ENCODE results near the gene FERMT2.

FERMT2 gene

DNA sequence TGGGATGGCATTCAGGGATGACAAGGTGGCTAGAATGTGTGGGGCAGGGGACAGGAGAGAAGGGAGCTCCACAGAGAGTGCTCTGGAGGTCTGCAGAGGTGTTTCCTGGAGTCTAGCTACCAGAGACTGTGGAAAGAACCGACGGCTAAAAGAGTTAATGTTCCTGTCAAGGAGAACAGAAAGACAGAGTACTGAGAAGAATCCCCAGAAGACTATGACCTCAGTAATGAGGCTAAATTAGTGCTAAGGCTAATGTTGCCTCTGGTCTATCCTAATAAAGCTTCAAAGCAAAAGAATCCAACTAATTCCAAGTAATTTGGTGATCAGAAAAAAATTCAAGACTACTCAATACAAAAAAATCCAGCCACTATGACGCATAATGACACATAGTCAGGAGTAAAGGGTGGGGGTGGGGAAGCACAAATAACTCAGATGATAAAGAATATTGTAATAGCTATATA is 44.7 kb downstream of the FERMT2 start:
- TF ChIP-seq, protein P1, sequence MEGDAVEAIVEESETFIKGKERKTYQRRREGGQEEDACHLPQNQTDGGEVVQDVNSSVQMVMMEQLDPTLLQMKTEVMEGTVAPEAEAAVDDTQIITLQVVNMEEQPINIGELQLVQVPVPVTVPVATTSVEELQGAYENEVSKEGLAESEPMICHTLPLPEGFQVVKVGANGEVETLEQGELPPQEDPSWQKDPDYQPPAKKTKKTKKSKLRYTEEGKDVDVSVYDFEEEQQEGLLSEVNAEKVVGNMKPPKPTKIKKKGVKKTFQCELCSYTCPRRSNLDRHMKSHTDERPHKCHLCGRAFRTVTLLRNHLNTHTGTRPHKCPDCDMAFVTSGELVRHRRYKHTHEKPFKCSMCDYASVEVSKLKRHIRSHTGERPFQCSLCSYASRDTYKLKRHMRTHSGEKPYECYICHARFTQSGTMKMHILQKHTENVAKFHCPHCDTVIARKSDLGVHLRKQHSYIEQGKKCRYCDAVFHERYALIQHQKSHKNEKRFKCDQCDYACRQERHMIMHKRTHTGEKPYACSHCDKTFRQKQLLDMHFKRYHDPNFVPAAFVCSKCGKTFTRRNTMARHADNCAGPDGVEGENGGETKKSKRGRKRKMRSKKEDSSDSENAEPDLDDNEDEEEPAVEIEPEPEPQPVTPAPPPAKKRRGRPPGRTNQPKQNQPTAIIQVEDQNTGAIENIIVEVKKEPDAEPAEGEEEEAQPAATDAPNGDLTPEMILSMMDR (conservative IDR thresholded peaks at IDR 0.05; ENCODE audit: low read depth, low read length), result no peak
- no peak overlapping the region for H3K27ac ChIP-seq
- no peak overlapping the region for H3K4me2 ChIP-seq
- no peak overlapping the region for H3K4me3 ChIP-seq (IDR thresholded peaks at IDR 0.05; ENCODE audit: insufficient read depth, low read depth, low read length)
- H3K9ac ChIP-seq, result no peak overlapping the region
- no peak overlapping the region for H2AFZ ChIP-seq (ENCODE audit: low read depth)
- H4K20me1 ChIP-seq (ENCODE audit: insufficient read depth), result no peaks in the 10 kb centered on the region
- H3K36me3 ChIP-seq (ENCODE audit: insufficient read depth), result no peaks in the 10 kb centered on the region
- H3K4me1 ChIP-seq (ENCODE audit: low read depth, poor library complexity, severe bottlenecking), result no peaks in the 10 kb centered on the region
- H3K27me3 ChIP-seq (ENCODE audit: insufficient read depth, low read depth), result no peaks in the 10 kb centered on the region
- H3K79me2 ChIP-seq (ENCODE audit: insufficient read depth, low read depth), result no peaks in the 10 kb centered on the region

DNA sequence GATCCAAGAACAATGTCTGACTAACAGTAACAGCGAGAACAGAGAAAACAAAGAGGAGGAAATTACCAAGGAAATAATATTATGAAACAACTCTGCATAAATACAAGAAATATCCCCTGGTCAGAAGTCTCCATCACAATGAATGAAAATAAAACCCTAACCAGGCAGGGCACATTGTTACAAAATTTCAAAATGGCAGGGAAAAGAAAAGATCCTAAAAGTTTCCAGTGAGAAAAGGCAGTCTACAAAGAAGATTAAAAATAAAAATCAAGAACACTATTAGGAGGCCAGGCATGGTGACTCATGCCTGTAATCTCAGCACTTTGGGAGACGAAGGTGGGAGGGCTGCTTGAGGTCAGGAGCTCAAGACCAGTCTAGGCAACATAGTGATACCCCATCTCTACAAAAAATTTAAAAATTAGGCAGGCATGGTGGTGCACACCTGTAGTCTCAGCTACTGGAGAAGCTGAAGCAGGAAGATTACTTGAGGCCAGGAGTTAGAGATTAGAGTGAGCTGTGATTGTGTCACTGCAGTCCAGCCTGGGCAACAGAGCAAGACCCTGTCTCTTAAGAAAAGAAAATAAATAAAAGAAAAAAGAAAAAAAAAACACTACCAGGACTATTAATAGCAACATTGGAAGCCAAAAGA is 47.8 kb downstream of the FERMT2 start:
- H3K27ac ChIP-seq, result no peak overlapping the region
- no peaks in the 10 kb centered on the region for H3K4me1 ChIP-seq (ENCODE audit: low read depth, poor library complexity, severe bottlenecking)
- no peak overlapping the region for H3K4me2 ChIP-seq
- H2AFZ ChIP-seq (ENCODE audit: low read depth), result no peak overlapping the region
- H3K79me2 ChIP-seq (ENCODE audit: insufficient read depth, low read depth), result no peaks in the 10 kb centered on the region
- TF ChIP-seq, protein P1 (conservative IDR thresholded peaks at IDR 0.05; ENCODE audit: low read depth, low read length), result no peak
- H3K36me3 ChIP-seq (ENCODE audit: insufficient read depth), result no peaks in the 10 kb centered on the region
- no peaks in the 10 kb centered on the region for H3K27me3 ChIP-seq (ENCODE audit: insufficient read depth, low read depth)
- no peak overlapping the region for H3K9ac ChIP-seq
- no peaks in the 10 kb centered on the region for H4K20me1 ChIP-seq (ENCODE audit: insufficient read depth)
- no peak overlapping the region for H3K4me3 ChIP-seq (IDR thresholded peaks at IDR 0.05; ENCODE audit: insufficient read depth, low read depth, low read length)

GRCh38 chr14:52901357-52901980 is 49.4 kb downstream of the FERMT2 start:
- TF ChIP-seq, protein P1 (conservative IDR thresholded peaks at IDR 0.05; ENCODE audit: low read depth, low read length), result no peak
- no peaks in the 10 kb centered on the region for H3K4me1 ChIP-seq (ENCODE audit: low read depth, poor library complexity, severe bottlenecking)
- H3K27ac ChIP-seq, result no peak overlapping the region
- H3K4me3 ChIP-seq (IDR thresholded peaks at IDR 0.05; ENCODE audit: insufficient read depth, low read depth, low read length), result no peak overlapping the region
- no peaks in the 10 kb centered on the region for H4K20me1 ChIP-seq (ENCODE audit: insufficient read depth)
- H3K9ac ChIP-seq, result no peak overlapping the region
- H3K36me3 ChIP-seq (ENCODE audit: insufficient read depth), result no peaks in the 10 kb centered on the region
- H2AFZ ChIP-seq (ENCODE audit: low read depth), result no peak overlapping the region
- no peaks in the 10 kb centered on the region for H3K27me3 ChIP-seq (ENCODE audit: insufficient read depth, low read depth)
- no peak overlapping the region for H3K4me2 ChIP-seq
- no peaks in the 10 kb centered on the region for H3K79me2 ChIP-seq (ENCODE audit: insufficient read depth, low read depth)

GRCh38 chr14:52900731-52901130 is 50.1 kb downstream of the FERMT2 start:
- Histone ChIP-seq H3K4me3 (IDR thresholded peaks at IDR 0.05; ENCODE audit: insufficient read depth, low read depth, low read length) (no peak overlapping the region), H4K20me1 (ENCODE audit: insufficient read depth) (no peaks in the 10 kb centered on the region), H2AFZ (ENCODE audit: low read depth) (no peak overlapping the region), H3K9ac (no peak overlapping the region), H3K4me2 (no peak overlapping the region), H3K27ac (no peak overlapping the region), H3K36me3 (ENCODE audit: insufficient read depth) (no peaks in the 10 kb centered on the region), H3K4me1 (ENCODE audit: low read depth, poor library complexity, severe bottlenecking) (no peaks in the 10 kb centered on the region), H3K79me2 (ENCODE audit: insufficient read depth, low read depth) (no peaks in the 10 kb centered on the region), H3K27me3 (ENCODE audit: insufficient read depth, low read depth) (no peaks in the 10 kb centered on the region)
- TF ChIP-seq, protein P1 (conservative IDR thresholded peaks at IDR 0.05; ENCODE audit: low read depth, low read length), result no peak

Data from KMS-11 (cell line).